ENCODE measurements around the gene KRTAP5-1. TPM values are rescaled to one million over a fixed set of nuclear protein-coding genes. Genes with fewer than 3 reads are reported as not detected.
"Not testable (repeated sequence)": the region's sequence is repeated elsewhere in the genome, so short reads cannot be mapped to it uniquely, and the experiment has no call there.

Gene KRTAP5-1
- polyA plus RNA-seq, 3 donors = 0.18 TPM; not detected in 2

GRCh38 chr11:1603629-1604028 lies 18.5 kb upstream of the KRTAP5-1 start:
- no peak for DNase-seq (ENCODE audit: low read depth in 3 of 3, low spot score in 2 of 3)

DNA sequence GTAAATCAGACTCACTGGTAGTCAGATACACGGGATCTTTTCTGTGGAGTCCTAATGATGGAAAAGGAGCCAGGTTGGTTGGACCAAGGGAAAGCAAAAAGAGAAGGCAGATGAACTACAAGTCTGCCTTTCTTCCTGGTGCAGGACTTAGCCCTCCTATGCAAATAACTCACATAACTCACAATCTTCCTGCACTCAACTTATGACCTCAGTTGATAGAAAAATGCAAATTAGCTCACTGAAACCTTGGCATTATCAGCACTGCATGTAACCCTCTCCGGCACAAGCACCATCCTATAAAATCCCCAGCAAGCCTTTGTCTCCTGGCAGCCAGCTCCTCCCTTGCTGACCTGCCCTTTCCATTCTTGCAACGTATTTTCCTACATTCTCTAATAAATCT lies 16.6 kb upstream of the KRTAP5-1 start:
- DNase-seq (ENCODE audit: low read depth in 3 of 3, low spot score in 2 of 3) = not testable (repeated sequence)

GRCh38 chr11:1600626-1601025 lies 15.5 kb upstream of the KRTAP5-1 start:
- no peak for DNase-seq (ENCODE audit: low read depth in 3 of 3, low spot score in 2 of 3)

- no peak for DNase-seq (ENCODE audit: low read depth in 3 of 3, low spot score in 2 of 3)
Observed at GRCh38 chr11:1598816-1599215, 13.7 kb upstream of the KRTAP5-1 start.

DNA sequence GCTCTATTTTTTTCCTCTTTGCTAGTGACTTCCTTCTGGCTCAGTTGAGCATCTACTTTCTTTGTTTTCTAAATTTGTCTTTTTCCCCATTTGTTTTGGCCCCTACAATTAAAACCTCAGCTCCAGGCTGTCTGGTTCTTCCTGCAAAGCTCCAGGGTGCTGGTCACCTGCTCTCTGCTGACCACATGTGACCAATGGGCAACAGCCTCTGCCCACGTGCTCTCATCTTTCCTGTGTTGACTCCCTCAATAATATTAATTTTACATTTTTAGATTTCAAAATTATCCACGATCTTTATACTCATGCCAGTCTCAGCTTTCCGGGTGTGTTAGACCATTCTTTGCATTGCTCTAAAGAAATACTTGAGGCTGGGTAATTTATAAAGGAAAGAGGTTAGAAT lies 13.3 kb upstream of the KRTAP5-1 start:
- DNase-seq (ENCODE audit: low read depth in 3 of 3, low spot score in 2 of 3) = not testable (repeated sequence)

DNA sequence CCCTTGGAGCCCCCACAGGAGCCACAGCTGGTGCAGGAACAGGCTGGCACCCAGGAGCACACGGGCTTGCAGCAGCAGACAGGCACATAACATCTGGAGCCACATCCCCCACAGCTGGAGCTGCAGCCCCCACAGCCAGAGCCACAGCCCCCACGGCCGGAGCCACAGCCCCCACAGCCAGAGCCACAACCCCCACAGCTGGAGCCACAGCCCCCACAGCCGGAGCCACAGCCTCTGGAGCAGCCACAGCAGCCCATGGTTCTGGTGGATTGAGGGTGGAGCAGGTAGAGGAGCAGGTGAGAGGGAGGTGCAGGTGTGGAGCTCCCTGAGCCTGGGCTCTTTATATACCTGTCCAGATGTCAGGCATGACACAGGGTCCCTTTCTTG lies 12.9 kb upstream of the KRTAP5-1 start, which contains the start of gene KRTAP5-2:
KRTAP5-2 (minus strand) TSS at position 301 of the 387 bp plus-strand sequence; CDS start at position 257, 44 bp downstream.
- DNase-seq (ENCODE audit: low read depth in 3 of 3, low spot score in 2 of 3) = no peak

DNA sequence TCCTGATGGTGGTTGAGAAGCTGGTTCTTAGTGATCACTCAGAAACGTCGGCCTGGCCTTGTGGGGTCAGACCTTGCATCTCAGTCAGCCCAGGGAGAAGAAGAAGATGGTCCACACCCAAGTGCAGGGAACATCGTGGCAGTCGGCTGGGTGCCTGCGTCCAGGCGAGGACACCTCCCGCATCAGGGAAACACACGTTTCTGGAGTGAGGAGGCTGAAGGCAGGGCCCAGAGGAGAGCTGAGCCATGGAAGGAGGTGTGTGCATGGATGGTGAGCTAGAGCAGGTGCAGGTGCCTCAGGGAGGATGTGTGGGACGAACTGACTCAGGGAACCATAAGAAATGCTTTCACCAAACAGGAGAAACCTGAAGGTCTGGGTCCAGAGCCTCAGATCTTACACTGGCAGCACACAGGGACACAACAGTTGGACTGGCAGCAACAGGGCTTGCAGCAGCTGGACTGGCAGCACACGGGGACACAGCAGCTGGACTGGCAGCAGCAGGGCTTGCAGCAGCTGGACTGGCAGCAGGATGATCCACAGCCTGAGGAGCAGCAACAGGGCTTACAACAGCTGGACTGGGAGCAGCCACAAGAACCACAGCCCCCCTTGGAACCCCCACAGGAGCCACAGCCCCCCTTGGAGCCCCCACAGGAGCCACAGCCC lies 12.4 kb upstream of the KRTAP5-1 start:
- DNase-seq (ENCODE audit: low read depth in 3 of 3, low spot score in 2 of 3) = no peak

DNA sequence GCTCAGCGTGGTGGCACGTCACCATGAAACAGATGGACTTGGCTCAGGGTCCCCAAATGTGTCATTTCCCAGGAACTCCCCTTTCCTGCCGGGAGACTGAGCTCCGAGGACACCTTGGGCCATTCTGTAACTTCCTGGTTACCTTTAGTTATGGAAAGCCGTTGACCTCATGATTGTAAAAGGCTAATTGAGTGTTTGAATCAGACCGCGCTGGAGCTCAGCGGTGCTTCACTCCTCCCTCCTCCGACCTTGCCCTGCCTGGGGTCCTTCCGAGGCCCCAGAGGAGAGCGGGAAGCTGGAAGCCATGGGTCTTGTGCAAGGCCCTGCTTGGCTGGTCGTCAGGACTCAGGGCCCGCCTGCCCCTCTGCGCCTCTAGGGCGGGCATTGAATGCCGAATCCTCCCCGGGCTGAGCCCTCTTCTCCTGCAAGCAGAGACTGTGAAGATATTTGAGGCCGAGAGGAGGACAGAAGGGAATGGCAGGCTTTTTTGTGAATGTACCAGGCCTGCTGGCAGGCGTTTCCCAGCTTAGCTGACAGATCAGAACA lies 11.6 kb upstream of the KRTAP5-1 start:
- not testable (repeated sequence) for DNase-seq (ENCODE audit: low read depth in 3 of 3, low spot score in 2 of 3)

GRCh38 chr11:1595994-1596575 lies 11.0 kb upstream of the KRTAP5-1 start:
- DNase-seq (ENCODE audit: low read depth in 3 of 3, low spot score in 2 of 3) = not testable (repeated sequence)

DNA sequence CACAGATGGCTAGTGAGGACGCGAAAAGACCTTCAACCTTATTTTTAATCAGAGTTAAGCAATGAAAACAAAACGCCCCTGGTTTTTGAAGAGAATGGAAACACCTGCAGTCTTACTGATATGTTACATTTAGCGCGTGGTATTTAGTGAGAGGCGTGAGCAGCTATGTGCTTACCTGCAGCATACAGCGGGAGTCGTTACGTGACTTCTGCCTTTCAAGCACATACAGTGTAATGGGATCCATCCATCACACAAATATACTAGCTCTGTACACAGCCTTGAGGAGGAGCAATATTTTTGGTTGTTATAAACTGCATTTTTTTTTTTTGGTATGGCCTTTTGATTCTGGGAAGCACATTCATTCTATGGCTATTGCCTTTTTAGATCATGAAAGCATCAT lies 7.5 kb upstream of the KRTAP5-1 start:
- DNase-seq (ENCODE audit: low read depth in 3 of 3, low spot score in 2 of 3) = no peak

DNA sequence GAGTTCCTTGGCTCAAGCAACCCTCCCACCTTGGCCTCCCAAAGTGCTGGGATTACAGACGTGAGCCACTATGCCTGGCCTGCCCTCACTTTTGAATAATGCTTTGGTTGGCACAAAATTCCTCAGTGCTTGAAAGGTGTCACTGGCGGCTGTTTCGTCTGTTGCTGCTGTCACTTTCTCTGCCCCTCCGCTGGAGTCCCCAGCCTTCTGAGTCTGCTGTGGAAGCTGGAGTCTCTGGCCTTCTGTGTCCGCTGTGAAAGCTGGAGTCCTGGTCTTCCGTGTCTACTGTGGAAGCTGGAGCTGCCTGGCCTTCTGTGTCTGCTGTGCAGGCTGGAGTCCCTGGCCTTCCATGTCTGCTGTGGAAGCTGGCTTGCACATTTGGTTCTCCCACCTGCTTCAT lies 4.9 kb upstream of the KRTAP5-1 start:
- no peak for DNase-seq (ENCODE audit: low read depth in 3 of 3, low spot score in 2 of 3)

DNA sequence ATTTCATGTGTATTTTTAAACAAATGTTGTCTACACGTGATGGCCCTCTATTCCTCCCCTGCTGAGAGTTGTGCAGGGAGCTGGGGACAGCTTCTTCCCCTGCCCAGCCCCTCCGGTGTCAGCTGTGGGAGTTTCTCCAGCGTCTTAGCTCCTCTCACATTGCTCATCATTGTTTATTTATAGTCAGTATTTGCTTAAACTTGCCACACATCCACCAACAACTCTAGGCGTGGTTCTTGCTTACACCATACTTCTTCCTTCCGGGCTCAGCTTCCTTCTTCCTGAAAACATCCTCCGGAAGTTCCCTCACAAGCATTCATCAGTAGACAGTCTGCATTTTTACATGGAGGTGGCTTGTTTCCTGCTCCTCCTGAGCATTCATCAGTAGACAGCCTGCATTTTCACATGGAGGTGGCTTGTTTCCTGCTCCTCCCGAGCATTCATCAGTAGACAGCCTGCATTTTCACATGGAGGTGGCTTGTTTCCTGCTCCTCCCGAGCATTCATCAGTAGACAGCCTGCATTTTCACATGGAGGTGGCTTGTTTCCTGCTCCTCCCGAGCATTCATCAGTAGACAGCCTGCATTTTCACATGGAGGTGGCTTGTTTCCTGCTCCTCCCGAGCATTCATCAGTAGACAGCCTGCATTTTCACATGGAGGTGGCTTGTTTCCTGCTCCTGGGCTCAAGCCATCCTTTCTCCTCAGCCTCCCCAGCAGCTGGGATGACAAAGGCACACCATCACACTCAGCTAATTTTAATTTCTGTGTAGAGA lies 4.3 kb upstream of the KRTAP5-1 start:
- not testable (repeated sequence) for DNase-seq (ENCODE audit: low read depth in 3 of 3, low spot score in 2 of 3)

DNA sequence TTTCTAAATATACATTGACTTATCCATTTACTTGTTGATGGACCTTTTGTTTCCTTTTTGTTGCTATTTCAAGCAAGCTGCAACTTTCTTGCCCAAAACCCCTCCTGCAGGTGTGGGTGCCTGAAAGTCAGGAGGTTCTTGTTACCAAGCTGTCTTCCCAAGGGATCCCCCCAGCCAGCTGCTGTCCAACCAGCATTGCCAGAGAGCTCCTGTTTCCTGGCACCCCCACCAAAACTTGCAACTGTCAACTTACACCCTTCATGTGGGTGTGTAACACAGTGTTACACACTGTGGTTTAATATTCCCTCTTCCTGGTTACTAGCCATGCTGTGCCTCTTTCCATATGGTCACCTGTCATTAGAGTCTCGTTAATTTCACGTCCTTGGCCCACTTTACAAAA lies 1.6 kb upstream of the KRTAP5-1 start:
- DNase-seq (ENCODE audit: low read depth in 3 of 3, low spot score in 2 of 3) = no peak

GRCh38 chr11:1582909-1583308 lies 2.2 kb downstream of the KRTAP5-1 start:
- DNase-seq (ENCODE audit: low read depth in 3 of 3, low spot score in 2 of 3) = not testable (repeated sequence)

DNA sequence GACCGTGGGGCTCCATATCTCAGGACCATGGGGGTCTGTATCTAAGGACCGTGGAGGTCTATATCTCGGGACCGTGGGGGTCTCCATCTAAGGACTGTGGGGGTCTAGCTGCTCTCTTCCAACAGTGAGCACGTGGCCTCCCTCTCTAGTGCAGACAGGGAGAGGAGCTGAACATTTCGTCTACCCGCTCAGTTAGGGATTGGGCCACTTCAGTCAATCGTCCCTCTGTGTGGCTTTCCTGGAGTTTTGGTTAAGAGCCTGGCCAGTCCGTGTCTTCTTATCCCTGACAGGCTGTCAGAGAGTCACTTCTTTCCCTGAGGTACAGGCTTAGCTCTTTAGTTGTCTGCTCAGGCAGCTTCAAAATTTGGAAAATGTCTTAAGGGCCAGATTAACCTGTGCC lies 3.1 kb downstream of the KRTAP5-1 start:
- DNase-seq (ENCODE audit: low read depth in 3 of 3, low spot score in 2 of 3) = no peak

DNA sequence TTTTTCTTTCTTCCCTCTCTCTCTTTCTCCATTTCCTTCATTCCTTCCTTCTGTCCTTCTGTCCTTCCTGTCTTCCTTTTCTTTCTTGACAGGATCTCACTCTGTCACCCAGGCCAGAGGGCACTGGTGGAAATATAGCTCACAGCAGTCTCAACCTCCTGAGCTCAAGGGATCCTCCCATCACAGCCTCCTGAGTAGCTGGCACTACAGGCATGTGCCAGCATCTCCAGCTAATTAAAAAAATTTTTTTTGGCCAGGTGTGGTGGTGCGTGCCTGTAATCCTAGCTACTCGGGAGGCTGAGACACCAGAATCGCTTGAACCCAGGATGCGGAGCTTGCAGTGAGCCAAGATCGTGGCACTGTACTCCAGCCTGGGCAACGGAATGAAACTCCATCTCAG lies 8.3 kb downstream of the KRTAP5-1 start:
- DNase-seq (ENCODE audit: low read depth in 3 of 3, low spot score in 2 of 3) = no peak

DNA sequence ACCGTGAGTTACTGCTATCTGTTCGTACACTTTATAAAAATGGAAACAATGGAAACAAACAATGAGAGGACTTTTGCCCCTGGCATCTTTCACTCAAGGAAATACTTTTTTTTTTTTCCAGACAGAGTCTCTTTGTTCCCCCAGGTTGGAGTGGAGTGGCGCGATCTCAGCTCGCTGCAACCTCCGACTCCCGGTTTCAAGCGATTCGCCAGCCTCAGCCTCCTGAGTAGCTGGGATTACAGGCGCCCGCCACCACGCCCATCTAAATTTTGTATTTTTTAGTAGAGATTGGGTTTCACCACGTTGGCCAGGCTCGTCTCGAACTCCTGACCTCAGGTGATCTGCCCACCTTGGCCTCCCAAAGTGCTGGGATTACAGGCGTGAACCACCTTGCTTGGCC lies 9.3 kb downstream of the KRTAP5-1 start:
- DNase-seq (ENCODE audit: low read depth in 3 of 3, low spot score in 2 of 3) = not testable (repeated sequence)

DNA sequence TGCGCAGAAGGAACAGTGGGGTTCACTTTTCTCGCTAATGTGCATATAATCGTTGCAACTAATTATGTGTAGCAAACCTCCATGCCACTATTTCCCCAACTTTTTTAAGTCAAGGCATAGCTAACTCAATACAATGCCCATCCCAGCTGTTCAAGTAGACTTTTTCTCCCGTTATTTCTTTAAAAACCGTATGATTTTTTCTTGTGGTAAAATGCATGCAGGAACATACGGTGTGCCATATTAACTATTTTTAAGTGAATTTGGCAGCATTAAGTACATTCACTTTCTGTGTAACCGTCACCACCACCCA lies 10.2 kb downstream of the KRTAP5-1 start:
- no peak for DNase-seq (ENCODE audit: low read depth in 3 of 3, low spot score in 2 of 3)

DNA sequence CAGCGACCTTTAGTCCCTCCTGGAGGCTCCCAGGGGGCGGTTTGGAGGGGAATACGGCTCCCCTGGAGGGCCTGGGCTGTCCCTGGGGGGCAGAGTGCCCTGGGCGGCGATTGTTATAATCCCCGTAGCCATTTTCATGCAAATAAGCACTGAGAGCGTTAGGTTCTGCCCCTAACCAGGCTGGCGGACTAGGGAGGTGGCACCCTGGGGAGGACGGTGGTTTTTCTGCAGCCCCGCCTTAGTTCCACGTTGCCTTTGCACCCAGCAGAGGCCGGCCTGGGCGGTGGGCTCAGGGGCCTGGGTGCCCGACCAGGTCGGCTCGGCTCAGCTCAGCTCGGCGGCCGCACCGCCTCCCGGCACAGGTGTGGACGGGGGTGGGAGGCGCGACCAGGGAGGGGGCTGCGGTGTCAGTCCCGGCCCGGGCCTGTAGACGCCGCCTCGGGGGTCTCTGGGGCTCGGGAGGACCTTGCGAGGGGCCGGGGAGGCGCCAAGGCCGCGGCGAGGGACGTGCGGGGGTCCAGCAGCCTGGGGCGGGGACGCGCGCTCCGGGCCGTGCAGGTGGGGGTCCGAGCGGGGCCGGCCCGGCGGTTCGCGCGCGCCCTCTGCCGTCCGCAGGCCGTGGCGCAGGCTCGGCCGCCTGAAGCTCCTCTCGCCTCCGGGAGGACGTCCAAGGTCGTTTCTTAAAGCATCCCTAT lies 10.7 kb downstream of the KRTAP5-1 start:
- DNase-seq (ENCODE audit: low read depth in 3 of 3, low spot score in 2 of 3) = no peak

GRCh38 chr11:1573903-1574237 lies 11.2 kb downstream of the KRTAP5-1 start:
- DNase-seq (ENCODE audit: low read depth in 3 of 3, low spot score in 2 of 3) = no peak

Data from right renal cortex interstitium (tissue), 3 donors.